ENCODE data around the gene SMAD6. TPM values are rescaled to one million over a fixed set of nuclear protein-coding genes. Genes with fewer than 3 reads are reported as not detected.

SMAD6 gene
- total RNA-seq, 1 experiment from 2014 or later: 8.9 TPM

DNA sequence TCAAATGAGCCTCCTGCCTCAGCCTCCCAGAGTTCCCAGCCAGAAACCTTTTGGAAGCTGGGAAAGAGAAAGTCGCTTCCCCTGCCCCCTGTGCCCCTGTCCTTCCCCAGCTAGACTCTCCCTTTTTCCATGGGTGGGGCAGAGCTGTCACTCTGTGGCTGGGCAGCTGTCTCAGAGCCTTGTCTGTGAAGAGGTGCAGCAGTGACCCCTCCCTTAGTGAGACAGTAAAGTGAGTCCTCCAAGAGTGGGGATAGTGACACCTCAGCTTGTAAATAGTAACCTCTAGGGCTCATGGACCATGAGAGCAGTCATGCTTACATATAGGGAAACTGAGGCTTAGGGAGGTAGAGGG, 76.3 kb downstream of the SMAD6 start:
- Histone ChIP-seq H3K36me3 (ENCODE audit: control insufficient read depth, insufficient read depth, low read length) (no peaks in the 10 kb centered on the region), H3K4me1 (peaks cover 39% of the 10 kb centered on the region), H3K9me3 (no peaks in the 10 kb centered on the region), H3K4me3 (ENCODE audit: low read depth, low read length) (no peak overlapping the region), H3K27me3 (replicated peaks; ENCODE audit: control insufficient read depth, insufficient read depth, low read length) (no peaks in the 10 kb centered on the region)
- Mint-ChIP-seq H3K36me3 (ENCODE audit: insufficient read depth, unreplicated experiment) (no peaks in the 10 kb centered on the region), H3K4me3 (ENCODE audit: unreplicated experiment) (no peak overlapping the region), H3K27ac (ENCODE audit: unreplicated experiment) (peak overlapping the region; percentile 30), H3K4me1 (ENCODE audit: low read depth, unreplicated experiment) (peaks cover 12% of the 10 kb centered on the region), H3K9me3 (ENCODE audit: unreplicated experiment) (no peaks in the 10 kb centered on the region), H3K27me3 (ENCODE audit: insufficient read depth, unreplicated experiment) (no peaks in the 10 kb centered on the region)
- POLR2A ChIA-PET: interaction anchor here (0.6 kb wide), 1 partner anchor 15 kb away, joined by 3 read pairs; no protein-coding TSS in a partner anchor
- CTCF ChIA-PET: no interaction called here
- DNase-seq: no peak
- BruUV-seq (replicated peaks): no TSS peak
- intact Hi-C loops (cut with micrococcal nuclease; ENCODE audit: unreplicated experiment): no loop called here
- TF ChIP-seq, protein P1, sequence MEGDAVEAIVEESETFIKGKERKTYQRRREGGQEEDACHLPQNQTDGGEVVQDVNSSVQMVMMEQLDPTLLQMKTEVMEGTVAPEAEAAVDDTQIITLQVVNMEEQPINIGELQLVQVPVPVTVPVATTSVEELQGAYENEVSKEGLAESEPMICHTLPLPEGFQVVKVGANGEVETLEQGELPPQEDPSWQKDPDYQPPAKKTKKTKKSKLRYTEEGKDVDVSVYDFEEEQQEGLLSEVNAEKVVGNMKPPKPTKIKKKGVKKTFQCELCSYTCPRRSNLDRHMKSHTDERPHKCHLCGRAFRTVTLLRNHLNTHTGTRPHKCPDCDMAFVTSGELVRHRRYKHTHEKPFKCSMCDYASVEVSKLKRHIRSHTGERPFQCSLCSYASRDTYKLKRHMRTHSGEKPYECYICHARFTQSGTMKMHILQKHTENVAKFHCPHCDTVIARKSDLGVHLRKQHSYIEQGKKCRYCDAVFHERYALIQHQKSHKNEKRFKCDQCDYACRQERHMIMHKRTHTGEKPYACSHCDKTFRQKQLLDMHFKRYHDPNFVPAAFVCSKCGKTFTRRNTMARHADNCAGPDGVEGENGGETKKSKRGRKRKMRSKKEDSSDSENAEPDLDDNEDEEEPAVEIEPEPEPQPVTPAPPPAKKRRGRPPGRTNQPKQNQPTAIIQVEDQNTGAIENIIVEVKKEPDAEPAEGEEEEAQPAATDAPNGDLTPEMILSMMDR (IDR thresholded peaks at IDR 0.05; ENCODE audit: insufficient read depth in 1 of 2, low read depth in 1 of 2, low read length in 1 of 2, severe bottlenecking in 1 of 2, unreplicated experiment in 1 of 2): no peak

DNA sequence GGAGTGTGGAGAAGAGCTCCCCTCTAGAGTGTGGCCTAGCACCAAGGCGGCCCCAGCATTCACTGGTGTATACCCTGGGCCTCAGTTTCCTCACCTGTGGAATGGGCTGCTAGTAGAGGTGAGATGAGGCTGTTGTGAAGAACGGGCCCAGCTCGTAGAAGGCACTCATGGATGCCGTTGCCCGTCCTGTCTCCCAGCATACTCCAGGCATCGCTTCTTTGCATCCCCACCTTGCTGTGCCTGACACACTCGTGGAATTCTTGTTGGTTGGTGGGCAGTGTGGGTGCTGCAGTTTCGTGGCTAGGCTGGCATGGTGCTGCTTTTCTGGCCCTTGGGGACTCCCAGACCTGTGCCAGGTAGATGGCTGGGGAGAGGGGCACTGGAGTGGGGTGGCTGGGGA, 76.7 kb downstream of the SMAD6 start:
- H3K4me1 Mint-ChIP-seq (ENCODE audit: low read depth, unreplicated experiment): peaks cover 8% of the 10 kb centered on the region
- no peaks in the 10 kb centered on the region for H3K27me3 ChIP-seq (replicated peaks; ENCODE audit: control insufficient read depth, insufficient read depth, low read length)
- H3K27ac Mint-ChIP-seq (ENCODE audit: unreplicated experiment): peak overlapping the region; percentile 30
- H3K36me3 ChIP-seq (ENCODE audit: control insufficient read depth, insufficient read depth, low read length): no peaks in the 10 kb centered on the region
- H3K4me3 ChIP-seq (ENCODE audit: low read depth, low read length): no peak overlapping the region
- DNase-seq: no peak
- H3K9me3 ChIP-seq: no peaks in the 10 kb centered on the region
- ChIA-PET POLR2A (interaction anchor here (0.6 kb wide), 1 partner anchor 15 kb away, joined by 3 read pairs; no protein-coding TSS in a partner anchor), CTCF (interaction anchor here (2.0 kb wide), 1 partner anchor 73 kb away, joined by 8 read pairs; no protein-coding TSS in a partner anchor)
- intact Hi-C loops (cut with micrococcal nuclease; ENCODE audit: unreplicated experiment): no loop called here
- H3K4me3 Mint-ChIP-seq (ENCODE audit: unreplicated experiment): no peak overlapping the region
- H3K4me1 ChIP-seq: peaks cover 34% of the 10 kb centered on the region
- no peaks in the 10 kb centered on the region for H3K9me3 Mint-ChIP-seq (ENCODE audit: unreplicated experiment)
- H3K36me3 Mint-ChIP-seq (ENCODE audit: insufficient read depth, unreplicated experiment): no peaks in the 10 kb centered on the region
- TF ChIP-seq, protein P1 (IDR thresholded peaks at IDR 0.05; ENCODE audit: insufficient read depth in 1 of 2, low read depth in 1 of 2, low read length in 1 of 2, severe bottlenecking in 1 of 2, unreplicated experiment in 1 of 2): no peak
- BruUV-seq (replicated peaks): no TSS peak
- H3K27me3 Mint-ChIP-seq (ENCODE audit: insufficient read depth, unreplicated experiment): no peaks in the 10 kb centered on the region

DNA sequence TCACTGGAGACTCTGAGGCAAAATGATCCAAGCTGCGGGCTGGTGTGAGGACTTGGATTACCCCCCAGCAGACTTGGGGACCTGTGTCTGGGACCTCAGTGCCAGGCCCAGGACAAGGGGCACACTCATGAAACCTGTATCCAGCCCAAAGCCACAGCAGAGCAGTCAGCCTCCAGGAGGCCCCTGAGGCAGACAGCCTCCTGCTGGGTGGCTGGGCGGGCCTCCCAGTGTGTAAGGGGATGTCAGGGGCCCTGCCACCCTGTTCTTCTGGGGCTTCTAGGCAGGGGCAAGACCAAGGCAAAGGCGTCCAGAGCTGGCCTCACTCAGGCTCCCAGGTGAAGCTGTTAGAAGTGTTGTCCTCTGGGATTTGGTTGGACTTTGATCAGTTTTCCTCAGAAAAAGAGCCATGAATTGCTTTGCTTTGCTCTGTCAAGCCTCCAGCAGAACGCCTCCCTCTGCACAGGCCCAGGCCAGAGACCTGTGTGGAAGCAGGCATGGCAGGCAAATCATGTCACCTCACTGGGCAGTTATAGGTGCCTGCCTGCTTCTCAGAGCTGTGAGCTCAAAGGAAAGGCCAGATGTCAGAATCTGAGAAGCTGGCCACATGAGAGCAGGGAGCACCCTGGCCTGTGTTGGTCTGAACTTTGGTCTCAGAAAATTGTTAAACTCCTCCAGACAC, 77.4 kb downstream of the SMAD6 start:
- no peaks in the 10 kb centered on the region; the same call in 1 of the 2 replicates for H3K36me3 ChIP-seq (ENCODE audit: control insufficient read depth, insufficient read depth, low read length)
- TF ChIP-seq, protein P1 (IDR thresholded peaks at IDR 0.05; ENCODE audit: insufficient read depth in 1 of 2, low read depth in 1 of 2, low read length in 1 of 2, severe bottlenecking in 1 of 2, unreplicated experiment in 1 of 2): no peak
- no peaks in the 10 kb centered on the region for H3K9me3 Mint-ChIP-seq (ENCODE audit: unreplicated experiment)
- no peak overlapping the region for H3K4me3 Mint-ChIP-seq (ENCODE audit: unreplicated experiment)
- no TSS peak for BruUV-seq (replicated peaks)
- no peaks in the 10 kb centered on the region for H3K9me3 ChIP-seq
- intact Hi-C loops (cut with micrococcal nuclease; ENCODE audit: unreplicated experiment): no loop called here
- peak; percentile 52 to 65 for DNase-seq
- H3K27me3 ChIP-seq (replicated peaks; ENCODE audit: control insufficient read depth, insufficient read depth, low read length): no peaks in the 10 kb centered on the region
- no peaks in the 10 kb centered on the region for H3K27me3 Mint-ChIP-seq (ENCODE audit: insufficient read depth, unreplicated experiment)
- no peaks in the 10 kb centered on the region for H3K36me3 Mint-ChIP-seq (ENCODE audit: insufficient read depth, unreplicated experiment)
- CTCF ChIA-PET: interaction anchor here (0.8 to 2.0 kb wide), 4 partner anchors 72 to 160 kb away, joined by 3 to 8 read pairs (median 6); no protein-coding TSS in a partner anchor
- H3K4me1 Mint-ChIP-seq (ENCODE audit: low read depth, unreplicated experiment): peaks cover under 1% of the 10 kb centered on the region
- peaks cover 27% of the 10 kb centered on the region for H3K4me1 ChIP-seq
- POLR2A ChIA-PET: no interaction called here
- peak overlapping the region; percentile 67 for H3K27ac Mint-ChIP-seq (ENCODE audit: unreplicated experiment)
- no peak overlapping the region for H3K4me3 ChIP-seq (ENCODE audit: low read depth, low read length)

All from Caco-2 (cell line).